ENCODE measurements around the gene RGSL1. TPM values are rescaled to one million over a fixed set of nuclear protein-coding genes. Genes with fewer than 3 reads are reported as not detected.
A peak's percentile ranks its signal among the peaks of the same experiment; 100 is the strongest.

Gene RGSL1
- total and polyA plus RNA-seq, 9 of the 15 experiments (the other 6 are each of a cell fraction or from before 2014, with no cell fraction given), result 0.03 TPM; not detected in 8

- TF ChIP-seq RREB1 (CRISPR knock-in tag; IDR thresholded peaks at IDR 0.05), result no peak
- TF ChIP-seq RBM25 (IDR thresholded peaks at IDR 0.05; ENCODE audit: low read depth, low read length, severe bottlenecking), result peak; percentile 67
These were observed 137.1 kb downstream of the RGSL1 start (continued) for GRCh38 chr1:182587093-182587492.
